ENCODE data around the gene ST3GAL5. TPM values are rescaled to one million over a fixed set of nuclear protein-coding genes. Genes with fewer than 3 reads are reported as not detected.
A peak's percentile ranks its signal among the peaks of the same experiment; 100 is the strongest.

Gene ST3GAL5
- total RNA-seq, 1 donor from 2014 or later, result 16.0 TPM

GRCh38 chr2:85828725-85829124 lies 60.1 kb downstream of the ST3GAL5 start:
- Mint-ChIP-seq H3K27me3 (ENCODE audit: low read depth) (peaks cover 3% of the 10 kb centered on the region), H3K4me3 (no peak overlapping the region), H3K36me3 (ENCODE audit: low read depth) (no peaks in the 10 kb centered on the region), H3K4me1 (peaks cover 16% of the 10 kb centered on the region), H3K27ac (ENCODE audit: unreplicated experiment) (no peak overlapping the region), H3K9me3 (no peaks in the 10 kb centered on the region)
- TF ChIP-seq CTCF (conservative IDR thresholded peaks at IDR 0.05), result no peak
- DNase-seq (ENCODE audit: low read depth, low spot score), result no peak

GRCh38 chr2:85827879-85828569 lies 60.8 kb downstream of the ST3GAL5 start:
- peaks cover 3% of the 10 kb centered on the region for H3K27me3 Mint-ChIP-seq (ENCODE audit: low read depth)
- no peak overlapping the region for H3K4me3 Mint-ChIP-seq
- no peak for DNase-seq (ENCODE audit: low read depth, low spot score)
- peaks cover 16% of the 10 kb centered on the region for H3K4me1 Mint-ChIP-seq
- H3K9me3 Mint-ChIP-seq, result no peaks in the 10 kb centered on the region
- H3K27ac Mint-ChIP-seq (ENCODE audit: unreplicated experiment), result no peak overlapping the region
- H3K36me3 Mint-ChIP-seq (ENCODE audit: low read depth), result no peaks in the 10 kb centered on the region
- no peak for TF ChIP-seq CTCF (conservative IDR thresholded peaks at IDR 0.05)

- no peak overlapping the region for H3K27ac Mint-ChIP-seq (ENCODE audit: unreplicated experiment)
- H3K4me1 Mint-ChIP-seq, result peaks cover 16% of the 10 kb centered on the region
- no peak overlapping the region for H3K4me3 Mint-ChIP-seq
- TF ChIP-seq CTCF (conservative IDR thresholded peaks at IDR 0.05), result peak; percentile 93
- peak; percentile 79 for DNase-seq (ENCODE audit: low read depth, low spot score)
- H3K27me3 Mint-ChIP-seq (ENCODE audit: low read depth), result peaks cover 7% of the 10 kb centered on the region
- no peaks in the 10 kb centered on the region for H3K9me3 Mint-ChIP-seq
- H3K36me3 Mint-ChIP-seq (ENCODE audit: low read depth), result no peaks in the 10 kb centered on the region
These were observed 61.6 kb downstream of the ST3GAL5 start for GRCh38 chr2:85826990-85827878.

- DNase-seq (ENCODE audit: low read depth, low spot score), result no peak
- H3K27ac Mint-ChIP-seq (ENCODE audit: unreplicated experiment), result peak overlapping the region; percentile 39
- no peak for TF ChIP-seq CTCF (conservative IDR thresholded peaks at IDR 0.05)
- no peak overlapping the region for H3K4me3 Mint-ChIP-seq
- no peaks in the 10 kb centered on the region for H3K9me3 Mint-ChIP-seq
- peaks cover 16% of the 10 kb centered on the region for H3K4me1 Mint-ChIP-seq
- H3K27me3 Mint-ChIP-seq (ENCODE audit: low read depth), result peaks cover 20% of the 10 kb centered on the region
- no peaks in the 10 kb centered on the region for H3K36me3 Mint-ChIP-seq (ENCODE audit: low read depth)
These were observed 64.8 kb downstream of the ST3GAL5 start for GRCh38 chr2:85823951-85824350.

- Mint-ChIP-seq H3K4me1 (peaks cover 10% of the 10 kb centered on the region), H3K9me3 (no peaks in the 10 kb centered on the region), H3K36me3 (ENCODE audit: low read depth) (no peaks in the 10 kb centered on the region), H3K27ac (ENCODE audit: unreplicated experiment) (no peak overlapping the region), H3K27me3 (ENCODE audit: low read depth) (peaks cover 24% of the 10 kb centered on the region), H3K4me3 (no peak overlapping the region)
- TF ChIP-seq CTCF (conservative IDR thresholded peaks at IDR 0.05), result no peak
- DNase-seq (ENCODE audit: low read depth, low spot score), result no peak
These were observed 66.0 kb downstream of the ST3GAL5 start for GRCh38 chr2:85822766-85823165.

Data from neural crest cell (in vitro differentiated cells).